PFSK-1 (cell line): ENCODE data around the gene GSTM2.

ENCODE experiments used
- POLR2AphosphoS5 ChIP-seq: IDR thresholded peaks from 2 replicates; pipeline ENCODE4 v1.6.1; 2012; ENCODE audit warnings: low read depth, mild to moderate bottlenecking, control low read depth, low read length, moderate library complexity
- TAF1 ChIP-seq: IDR thresholded peaks from 2 replicates; pipeline ENCODE4 v1.6.1; 2012; ENCODE audit warnings: low read length, control low read depth, borderline replicate concordance; ENCODE audit not compliant: insufficient read depth

GRCh38 chr1:109655615-109656519, 12.0 kb upstream of the GSTM2 start, which contains the start of gene GSTM4:
- TF ChIP-seq TAF1 (no peak), POLR2AphosphoS5 (no peak)
